UCSD-AML1 (cell line): ENCODE data around the gene PCDH1.

ENCODE experiments used
- DNase-seq: peaks from one replicate; lab custom pipeline; 2025; ENCODE audit not compliant: unreplicated experiment; lab: John Stamatoyannopoulos, UW

Gene PCDH1

DNA sequence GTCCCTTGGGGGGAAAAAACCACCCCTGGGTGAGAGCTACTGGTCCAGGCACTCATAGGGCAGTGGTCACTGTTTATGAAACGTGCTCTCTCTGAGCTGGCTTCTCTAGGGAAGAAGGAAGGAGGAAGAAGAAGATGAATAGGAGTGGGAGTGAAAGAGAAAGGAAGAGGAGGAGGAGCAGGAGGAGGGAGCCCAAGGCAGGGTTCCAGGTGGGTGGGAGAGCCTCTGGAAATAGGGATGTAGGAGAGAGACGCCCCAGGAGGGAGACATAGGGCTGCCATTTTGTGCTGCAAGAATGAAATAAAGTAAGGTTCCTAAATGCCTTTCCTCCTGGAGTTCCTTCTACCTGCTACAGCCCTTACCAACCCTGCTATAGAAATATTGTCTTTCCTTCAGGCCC is 65.7 kb downstream of the PCDH1 start:
- no peak for DNase-seq

DNA sequence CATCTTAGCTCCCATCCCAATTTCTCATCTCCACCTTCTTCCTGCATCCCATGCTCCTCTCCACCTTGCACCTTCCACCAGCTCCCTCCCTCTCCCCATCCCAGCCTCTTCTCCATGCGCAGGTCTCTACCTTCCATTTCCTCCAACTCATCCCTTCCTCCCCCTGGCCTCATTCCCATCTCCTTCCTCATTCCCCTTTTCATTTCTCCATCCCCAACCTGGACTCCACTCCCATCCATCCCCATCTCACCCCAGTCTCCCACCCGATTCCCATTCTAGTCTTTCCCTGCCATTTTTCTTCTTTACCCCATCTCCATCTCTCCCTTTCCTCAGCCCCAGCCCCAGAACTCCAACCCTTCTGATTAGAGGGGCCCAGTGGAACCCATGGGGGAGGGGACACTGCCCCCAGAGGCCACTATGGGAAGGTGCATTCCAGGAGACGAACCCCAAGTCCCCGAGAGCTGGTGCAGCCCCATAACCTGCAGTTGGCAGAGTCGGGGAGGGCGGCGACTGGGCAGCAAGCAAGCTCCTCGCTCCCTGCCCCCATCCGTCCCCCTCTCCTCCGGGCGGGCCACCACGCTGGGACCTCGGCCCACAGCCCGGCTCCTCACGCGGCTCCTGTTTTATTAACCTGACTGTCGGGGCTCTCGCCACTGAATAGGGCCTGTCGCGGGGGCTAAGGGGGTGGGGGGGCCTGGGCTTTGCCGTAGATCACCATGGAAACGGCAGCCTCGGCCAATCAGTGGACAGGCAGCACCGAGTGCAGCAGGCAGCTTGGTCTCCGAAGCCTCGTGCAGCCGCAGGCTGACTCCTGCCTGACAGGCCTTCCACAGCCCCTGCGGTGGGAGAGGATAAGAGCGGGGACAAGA is 66.7 kb downstream of the PCDH1 start:
- DNase-seq: no peak

DNA sequence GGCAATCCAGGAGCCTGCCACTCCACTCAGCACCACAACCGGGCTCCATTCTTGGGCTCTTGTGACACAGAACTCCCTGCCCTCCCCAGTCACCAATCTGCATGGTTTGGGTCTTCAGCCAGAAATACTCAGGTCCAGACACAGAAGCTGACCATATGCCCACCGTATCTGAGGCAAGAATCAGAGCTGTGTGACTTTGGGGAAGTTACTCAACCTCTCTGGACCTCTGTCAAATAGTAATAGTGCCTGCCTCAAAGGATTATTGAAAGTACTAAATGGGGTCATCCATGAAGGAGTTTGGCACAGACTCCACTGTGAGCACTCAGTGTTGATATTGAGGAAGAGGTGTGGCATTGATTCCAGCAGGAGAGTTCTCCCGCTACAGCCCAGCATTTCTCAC is 67.5 kb downstream of the PCDH1 start:
- no peak for DNase-seq

DNA sequence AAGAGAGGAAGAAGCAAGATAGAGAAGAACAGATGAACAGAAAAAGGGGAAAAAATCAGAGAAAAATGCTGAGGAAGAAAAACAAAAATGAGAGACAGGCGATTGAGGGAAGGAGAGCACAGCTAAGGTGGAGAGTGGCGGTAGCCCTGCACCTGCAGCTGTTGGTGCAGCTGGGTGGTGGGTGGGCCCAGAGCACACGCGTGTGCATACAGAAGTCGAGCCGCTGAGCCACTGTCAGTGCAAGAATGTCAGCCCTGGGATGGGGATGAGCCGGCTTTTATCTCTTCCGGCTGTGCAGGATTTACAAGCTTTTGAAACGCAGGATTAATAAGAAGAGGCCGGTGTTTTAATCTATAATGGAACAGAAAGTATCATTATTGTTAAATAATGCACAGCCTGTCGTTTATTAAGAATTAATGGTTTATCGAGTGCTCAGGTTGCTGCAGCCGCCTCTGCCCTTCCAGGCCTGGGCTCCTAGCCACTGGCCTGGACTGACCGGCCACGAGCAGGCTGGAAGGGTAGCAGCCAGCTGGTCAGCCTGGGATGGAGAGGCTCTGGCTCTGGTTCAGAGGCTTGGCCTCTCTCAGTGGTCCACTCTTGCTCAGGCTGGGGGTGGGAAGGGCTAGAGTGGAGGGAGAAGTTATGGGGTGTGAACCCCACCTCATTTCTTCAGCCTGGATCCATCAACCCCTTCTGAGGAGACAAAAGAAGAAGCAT is 68.7 kb downstream of the PCDH1 start:
- no peak for DNase-seq

DNA sequence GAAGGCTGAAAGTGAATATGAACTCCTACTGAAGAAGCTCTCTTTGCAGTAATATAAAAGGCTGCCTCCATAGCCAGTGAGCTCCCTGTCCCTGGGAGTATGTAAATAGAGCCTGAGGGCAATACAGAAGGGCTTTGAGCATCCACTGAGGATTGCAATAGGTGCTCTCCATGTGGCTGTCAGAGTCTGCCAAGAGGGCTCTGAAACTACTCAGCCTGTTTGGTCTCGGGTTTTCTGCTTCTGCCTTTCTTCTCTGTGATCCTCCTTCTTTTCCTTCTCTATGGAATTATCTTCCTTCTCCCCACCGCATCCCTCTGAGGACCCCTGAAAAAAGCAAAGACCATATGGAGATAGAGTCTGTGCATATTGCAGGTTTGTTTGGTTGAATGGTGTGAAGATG is 69.4 kb downstream of the PCDH1 start:
- DNase-seq: no peak

DNA sequence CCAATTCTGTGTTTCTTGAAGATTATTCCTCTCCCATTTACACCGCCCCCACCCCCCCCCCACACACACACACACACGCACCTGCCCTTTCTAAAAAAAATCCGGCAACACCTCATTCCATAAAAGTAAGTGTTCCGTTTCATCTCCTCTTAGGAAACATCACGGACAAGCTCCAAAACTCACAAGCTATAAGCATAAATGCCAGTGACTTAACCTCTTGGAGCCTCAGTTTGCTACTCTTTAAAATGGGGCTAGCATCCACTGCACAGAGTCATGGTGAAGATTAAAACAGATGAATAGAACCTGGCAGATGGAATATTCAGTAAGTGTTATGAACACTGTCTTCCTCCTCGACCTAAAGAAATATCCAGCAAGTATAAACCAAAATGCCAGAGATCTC is 70.5 kb downstream of the PCDH1 start:
- no peak for DNase-seq

DNA sequence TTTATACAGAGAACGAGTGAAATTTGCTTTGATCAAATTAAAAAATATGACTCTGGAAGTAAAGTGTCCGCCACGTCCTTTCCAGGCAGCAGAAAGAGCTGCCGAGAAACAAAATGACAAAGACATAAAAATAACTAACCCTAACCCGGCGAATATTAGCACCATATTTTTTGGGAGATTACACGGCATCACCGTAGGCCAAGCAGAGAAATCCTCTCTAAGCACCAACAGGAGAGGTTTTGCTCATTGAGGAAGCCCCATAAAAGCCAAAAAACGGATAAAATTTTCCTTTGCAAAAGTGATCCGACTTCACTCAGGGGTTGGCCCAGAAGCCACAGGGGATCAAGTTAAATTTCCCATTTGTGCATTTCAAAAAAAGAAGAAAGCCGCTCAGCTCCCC is 70.9 kb downstream of the PCDH1 start:
- no peak for DNase-seq

DNA sequence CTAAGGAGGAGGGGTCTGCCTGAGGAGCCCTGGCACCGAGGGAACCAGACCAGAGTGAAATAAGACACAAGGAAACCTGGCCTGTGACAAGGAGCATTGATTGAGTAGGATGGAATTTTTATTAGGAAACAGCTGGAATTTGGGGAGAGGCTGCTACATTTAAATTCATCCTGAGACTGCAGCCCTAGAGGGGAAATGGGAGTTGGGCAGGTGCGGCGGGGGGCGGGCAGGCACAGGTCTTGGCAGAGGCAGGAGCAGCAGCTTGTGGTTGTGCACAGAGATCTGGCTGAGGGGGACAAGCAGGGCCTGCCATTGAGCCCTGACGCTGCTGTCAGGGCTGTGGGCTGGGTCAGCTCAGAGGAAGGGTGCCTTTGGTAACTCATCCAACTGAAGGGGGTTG is 71.6 kb downstream of the PCDH1 start:
- no peak for DNase-seq

DNA sequence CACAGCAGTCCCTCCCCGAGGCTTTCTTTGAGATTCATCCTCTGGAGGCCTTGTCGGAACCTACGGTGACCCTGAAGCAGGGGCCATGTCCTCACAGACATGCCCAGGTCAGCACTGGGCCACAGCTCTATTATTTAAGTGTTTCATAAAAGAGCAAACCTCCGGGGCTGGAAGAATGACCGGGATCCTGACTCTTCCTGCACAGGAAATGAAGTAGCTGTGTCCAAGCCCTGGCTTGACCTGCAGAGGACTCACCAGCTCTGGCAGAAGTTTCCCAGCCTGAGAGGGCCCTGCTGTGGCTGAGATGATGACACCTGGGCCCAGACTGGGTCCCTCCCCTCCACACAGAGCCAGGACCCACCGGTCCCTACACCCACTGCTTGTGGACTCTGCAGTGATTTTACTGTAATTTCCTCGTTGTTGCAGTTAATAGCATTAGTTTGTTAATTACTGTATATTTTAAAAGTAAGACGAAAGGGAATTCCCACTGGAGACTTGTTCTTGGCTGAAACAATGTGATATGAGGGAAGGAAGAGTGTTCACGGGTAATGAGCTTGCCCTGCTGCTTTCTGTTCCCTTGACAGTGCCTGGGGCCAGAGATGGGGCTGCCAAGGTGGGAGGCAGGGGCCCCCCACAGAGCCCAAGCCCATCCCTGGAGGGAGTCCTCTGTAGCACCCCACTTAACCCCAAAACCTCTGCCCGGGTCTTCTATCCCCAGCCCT is 72.2 kb downstream of the PCDH1 start:
- no peak for DNase-seq

DNA sequence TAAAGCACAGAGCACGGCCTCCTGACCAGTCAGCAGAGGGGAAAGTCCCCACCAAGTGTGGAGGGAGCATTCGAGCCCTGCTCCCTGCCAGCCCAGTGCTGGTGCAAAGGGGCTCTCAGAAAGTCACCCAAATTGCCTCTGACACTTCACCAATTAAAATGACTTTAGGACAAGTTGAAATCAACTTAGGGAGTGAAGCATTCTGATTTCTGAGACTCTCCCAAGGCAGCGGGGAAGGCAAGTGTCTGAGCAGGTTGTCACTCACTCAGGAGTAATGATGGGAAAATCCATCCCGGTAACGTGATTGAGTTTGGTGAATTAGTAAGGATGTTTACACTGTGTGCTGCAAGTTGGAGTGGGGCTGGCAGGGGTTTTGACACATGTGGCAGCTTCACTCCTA is 73.7 kb downstream of the PCDH1 start:
- DNase-seq: no peak
